ENCODE results near the gene RAP1GAP. TPM values are rescaled to one million over a fixed set of nuclear protein-coding genes. Genes with fewer than 3 reads are reported as not detected.

Gene RAP1GAP
- total RNA-seq, 1 donor from 2014 or later, result 2.6 TPM

GRCh38 chr1:21670956-21671902 lies 2.1 kb upstream of the RAP1GAP start:
- Mint-ChIP-seq H3K4me3 (no peak overlapping the region), H3K27ac (no peak overlapping the region)
- no peaks in the 10 kb centered on the region for H3K36me3 ChIP-seq

GRCh38 chr1:21670059-21670881 lies 1.1 kb upstream of the RAP1GAP start:
- Histone ChIP-seq H3K79me2 (ENCODE audit: low read depth) (no peaks in the 10 kb centered on the region), H3K36me3 (no peaks in the 10 kb centered on the region), H3K9ac (no peak overlapping the region), H3K4me1 (peaks cover 9% of the 10 kb centered on the region), H3K27ac (no peak overlapping the region), H3F3A (ENCODE audit: low read depth) (peaks cover 11% of the 10 kb centered on the region), H3K4me2 (peak overlapping the region; percentile 99), H3K4me3 (peak overlapping the region; percentile 64), H3K9me3 (ENCODE audit: low read depth) (no peaks in the 10 kb centered on the region), H2AFZ (replicated peaks) (no peak overlapping the region), H3K27me3 (peaks cover 42% of the 10 kb centered on the region), H4K20me1 (ENCODE audit: low read depth) (no peaks in the 10 kb centered on the region)
- Mint-ChIP-seq H3K4me1 (peaks cover 37% of the 10 kb centered on the region), H3K9me3 (no peaks in the 10 kb centered on the region), H3K36me3 (no peaks in the 10 kb centered on the region), H3K27ac (no peak overlapping the region), H3K4me3 (peak overlapping the region; percentile 21), H3K27me3 (ENCODE audit: insufficient read depth, low read depth) (peaks cover 23% of the 10 kb centered on the region)
- DNase-seq (ENCODE audit: low spot score), result no peak
- TF ChIP-seq CTCF (IDR thresholded peaks at IDR 0.05) (no peak), EZH2phosphoT487 (IDR thresholded peaks at IDR 0.05) (no peak), EZH2 (IDR thresholded peaks at IDR 0.05) (no peak)

More at GRCh38 chr1:21670956-21671902, 2.1 kb upstream of the RAP1GAP start:
- Histone ChIP-seq H3K4me3 (no peak overlapping the region), H4K20me1 (ENCODE audit: low read depth) (no peaks in the 10 kb centered on the region), H3K27me3 (peaks cover 42% of the 10 kb centered on the region), H3K4me2 (no peak overlapping the region), H3K9me3 (ENCODE audit: low read depth) (no peaks in the 10 kb centered on the region), H3K79me2 (ENCODE audit: low read depth) (no peaks in the 10 kb centered on the region), H3K9ac (no peak overlapping the region), H2AFZ (replicated peaks) (no peak overlapping the region), H3K27ac (no peak overlapping the region), H3K4me1 (peaks cover 9% of the 10 kb centered on the region), H3F3A (ENCODE audit: low read depth) (peaks cover 11% of the 10 kb centered on the region)
- Mint-ChIP-seq H3K27me3 (ENCODE audit: insufficient read depth, low read depth) (peaks cover 23% of the 10 kb centered on the region), H3K36me3 (no peaks in the 10 kb centered on the region), H3K9me3 (no peaks in the 10 kb centered on the region), H3K4me1 (peaks cover 38% of the 10 kb centered on the region)
- no peak for TF ChIP-seq EZH2 (IDR thresholded peaks at IDR 0.05)
- no peak for TF ChIP-seq EZH2phosphoT487 (IDR thresholded peaks at IDR 0.05)
- TF ChIP-seq CTCF (IDR thresholded peaks at IDR 0.05), result no peak
- no peak for DNase-seq (ENCODE audit: low spot score)

GRCh38 chr1:21668951-21669257 lies 253 bp downstream of the RAP1GAP start:
- Histone ChIP-seq H3K27me3 (peaks cover 42% of the 10 kb centered on the region), H3K27ac (no peak overlapping the region), H4K20me1 (ENCODE audit: low read depth) (no peaks in the 10 kb centered on the region), H3K9ac (no peak overlapping the region), H2AFZ (replicated peaks) (peak overlapping the region; percentile 71), H3K36me3 (no peaks in the 10 kb centered on the region), H3K9me3 (ENCODE audit: low read depth) (no peaks in the 10 kb centered on the region), H3K79me2 (ENCODE audit: low read depth) (no peaks in the 10 kb centered on the region), H3K4me2 (peak overlapping the region; percentile 99), H3F3A (ENCODE audit: low read depth) (peaks cover 11% of the 10 kb centered on the region), H3K4me3 (peak overlapping the region; percentile 64), H3K4me1 (peaks cover 9% of the 10 kb centered on the region)
- Mint-ChIP-seq H3K9me3 (no peaks in the 10 kb centered on the region), H3K27me3 (ENCODE audit: insufficient read depth, low read depth) (peaks cover 26% of the 10 kb centered on the region), H3K4me3 (no peak overlapping the region), H3K27ac (no peak overlapping the region), H3K4me1 (peaks cover 37% of the 10 kb centered on the region), H3K36me3 (no peaks in the 10 kb centered on the region)
- peak; percentile 18 for DNase-seq (ENCODE audit: low spot score)
- TF ChIP-seq CTCF (IDR thresholded peaks at IDR 0.05) (no peak), EZH2 (IDR thresholded peaks at IDR 0.05) (peak; percentile 70), EZH2phosphoT487 (IDR thresholded peaks at IDR 0.05) (peak; percentile 47)
